ENCODE results near the gene GRID1. TPM values are rescaled to one million over a fixed set of nuclear protein-coding genes. Genes with fewer than 3 reads are reported as not detected.
"Not testable (repeated sequence)": the region's sequence is repeated elsewhere in the genome, so short reads cannot be mapped to it uniquely, and the experiment has no call there.

GRID1 gene
- total RNA-seq, 2 donors from 2014 or later: 0.31 to 1.0 TPM

GRCh38 chr10:85861513-85862197, 504.9 kb downstream of the GRID1 start:
- ATAC-seq: no peak
- intact Hi-C loops (cut with DNase I, micrococcal nuclease): no loop called here

GRCh38 chr10:85859859-85860258, 506.7 kb downstream of the GRID1 start:
- ATAC-seq: no peak
- no peak for DNase-seq
- intact Hi-C loops (cut with DNase I, micrococcal nuclease): no loop called here

More at GRCh38 chr10:85861513-85862197, 504.9 kb downstream of the GRID1 start:
- DNase-seq: no peak

GRCh38 chr10:85858776-85859515, 507.6 kb downstream of the GRID1 start:
- no peak for ATAC-seq
- intact Hi-C loops (cut with DNase I, micrococcal nuclease): no loop called here
- no peak for DNase-seq

GRCh38 chr10:85857791-85858190, 508.8 kb downstream of the GRID1 start:
- ATAC-seq: no peak
- DNase-seq: no peak
- intact Hi-C loops (cut with DNase I, micrococcal nuclease): no loop called here

GRCh38 chr10:85857305-85857704, 509.3 kb downstream of the GRID1 start:
- intact Hi-C loops (cut with DNase I, micrococcal nuclease): no loop called here
- ATAC-seq (no peak), DNase-seq (no peak)

- intact Hi-C loops (cut with DNase I, micrococcal nuclease): no loop called here
- no peak for ATAC-seq
Observed at GRCh38 chr10:85851934-85852333, 514.7 kb downstream of the GRID1 start.

GRCh38 chr10:85851325-85851724, 515.3 kb downstream of the GRID1 start:
- intact Hi-C loops (cut with DNase I, micrococcal nuclease): no loop called here
- ATAC-seq: no peak
- DNase-seq: no peak

More at GRCh38 chr10:85851934-85852333, 514.7 kb downstream of the GRID1 start:
- no peak for DNase-seq

- ATAC-seq (no peak), DNase-seq (no peak)
- intact Hi-C loops (cut with DNase I, micrococcal nuclease): no loop called here
Observed at GRCh38 chr10:85850736-85851135, 515.9 kb downstream of the GRID1 start.

- intact Hi-C loops (cut with DNase I, micrococcal nuclease): no loop called here
- ATAC-seq: no peak
- DNase-seq: no peak
Observed at GRCh38 chr10:85849315-85849714, 517.3 kb downstream of the GRID1 start.

GRCh38 chr10:85848756-85849155, 517.8 kb downstream of the GRID1 start:
- ATAC-seq: no peak
- intact Hi-C loops (cut with DNase I, micrococcal nuclease): no loop called here

GRCh38 chr10:85847085-85847484, 519.5 kb downstream of the GRID1 start:
- ATAC-seq: no peak
- DNase-seq: no peak
- intact Hi-C loops (cut with DNase I, micrococcal nuclease): no loop called here

More at GRCh38 chr10:85848756-85849155, 517.8 kb downstream of the GRID1 start:
- no peak for DNase-seq

- DNase-seq; ATAC-seq; intact Hi-C loops (cut with DNase I, micrococcal nuclease): not testable (repeated sequence)
Observed at GRCh38 chr10:85838660-85839059, 527.9 kb downstream of the GRID1 start.

GRCh38 chr10:85832988-85833387, 533.6 kb downstream of the GRID1 start:
- ATAC-seq (no peak), DNase-seq (no peak)
- intact Hi-C loops (cut with DNase I, micrococcal nuclease): no loop called here

GRCh38 chr10:85831422-85831821, 535.2 kb downstream of the GRID1 start:
- no peak for DNase-seq
- intact Hi-C loops (cut with DNase I, micrococcal nuclease): no loop called here
- no peak for ATAC-seq

GRCh38 chr10:85826377-85826776, 540.2 kb downstream of the GRID1 start:
- DNase-seq: no peak
- intact Hi-C loops (cut with DNase I, micrococcal nuclease): no loop called here

GRCh38 chr10:85811405-85811804, 555.2 kb downstream of the GRID1 start:
- intact Hi-C loops (cut with DNase I, micrococcal nuclease): no loop called here
- no peak for ATAC-seq
- no peak for DNase-seq

More at GRCh38 chr10:85826377-85826776, 540.2 kb downstream of the GRID1 start:
- no peak for ATAC-seq

- intact Hi-C loops (cut with DNase I, micrococcal nuclease): no loop called here
- ATAC-seq: no peak
- no peak for DNase-seq
Observed at GRCh38 chr10:85810674-85811073, 555.9 kb downstream of the GRID1 start.

- DNase-seq (no peak), ATAC-seq (no peak)
- intact Hi-C loops (cut with DNase I, micrococcal nuclease): no loop called here
Observed at GRCh38 chr10:85795460-85795859, 571.1 kb downstream of the GRID1 start.

- intact Hi-C loops (cut with DNase I, micrococcal nuclease): no loop called here
- no peak for DNase-seq
- ATAC-seq: no peak
Observed at GRCh38 chr10:85794553-85794952, 572.0 kb downstream of the GRID1 start.

- intact Hi-C loops (cut with DNase I, micrococcal nuclease): no loop called here
- ATAC-seq: no peak
- no peak for DNase-seq
Observed at GRCh38 chr10:85792533-85792858, 574.1 kb downstream of the GRID1 start.
